WTC11 (cell line): Measurements from ENCODE around the gene TERT. TPM values are rescaled to one million over a fixed set of nuclear protein-coding genes. Genes with fewer than 3 reads are reported as not detected.

ENCODE experiments used
- JAZF1 ChIP-seq: fragments of 250-450 bp; sonication (Bioruptor Pico); IDR thresholded peaks from 2 replicates; pipeline ENCODE4 v1.9.0; 2021; ENCODE audit warnings: moderate library complexity, mild to moderate bottlenecking, inconsistent platforms
- microRNA-seq: library from miRNA; unstranded; fragments of <30 nt; microRNA quantifications from one replicate; pipeline ENCODE4 v1.2.0, GENCODE V29; 2022; ENCODE audit warnings: borderline number of aligned reads
- total RNA-seq: library from RNA; stranded (reverse); gene quantifications from 3 replicates; pipeline ENCODE4 v1.2.3, GENCODE V29; 2021
- TF ChIP-seq, protein P1 (sequence below): fragments of 250-450 bp; sonication (Bioruptor Pico); IDR thresholded peaks from 2 replicates; pipeline ENCODE4 v1.9.0; 2021; ENCODE audit warnings: mild to moderate bottlenecking
- TF ChIP-seq, protein P2 (sequence below): sonication (generic); formaldehyde crosslinking; IDR thresholded peaks from 2 replicates; pipeline ENCODE4 v1.8.0; 2023; ENCODE audit warnings: missing genetic modification reagents
- TF ChIP-seq, protein P3 (sequence below): sonication (generic); formaldehyde crosslinking; IDR thresholded peaks from 2 replicates; pipeline ENCODE4 v1.8.1; 2022; ENCODE audit warnings: low read depth, missing genetic modification reagents, borderline replicate concordance

Gene TERT
- total RNA-seq, 1 experiment from 2014 or later = 42.9 TPM

DNA sequence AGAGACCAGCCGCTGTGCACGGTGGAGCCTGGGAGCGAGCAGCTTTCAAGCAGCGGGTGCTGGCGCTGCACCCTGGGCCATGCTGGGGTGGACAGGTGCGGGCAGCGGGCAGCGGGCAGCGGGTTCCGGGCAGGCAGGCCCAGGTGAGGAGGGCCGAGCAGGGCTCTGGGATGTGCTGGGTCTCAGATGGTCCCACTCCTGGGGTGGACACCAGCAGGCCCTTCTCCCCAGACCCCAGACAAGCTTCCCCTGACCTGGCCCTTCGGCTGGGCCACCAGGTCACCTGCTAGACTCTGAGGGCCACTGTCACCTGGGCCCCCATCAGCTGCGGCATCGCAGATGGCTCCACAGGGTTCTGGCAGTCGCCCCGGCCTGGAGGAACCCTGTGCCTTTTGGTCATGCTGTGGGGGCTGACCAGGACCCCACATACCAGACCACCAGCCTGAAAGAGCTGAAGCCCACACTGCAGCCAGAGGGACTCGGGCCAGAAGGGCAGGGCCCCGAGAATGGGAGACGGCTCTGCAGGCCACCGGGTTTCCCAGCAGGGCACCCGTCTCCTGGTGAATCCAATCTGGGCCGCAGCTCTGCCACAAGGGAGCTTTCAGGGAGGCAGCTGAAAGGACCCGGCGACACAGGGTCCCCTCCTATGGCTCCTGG, 91.4 kb downstream of the TERT start (continued):
- no peak for TF ChIP-seq JAZF1 (CRISPR knock-in tag)
- TF ChIP-seq, protein P1, sequence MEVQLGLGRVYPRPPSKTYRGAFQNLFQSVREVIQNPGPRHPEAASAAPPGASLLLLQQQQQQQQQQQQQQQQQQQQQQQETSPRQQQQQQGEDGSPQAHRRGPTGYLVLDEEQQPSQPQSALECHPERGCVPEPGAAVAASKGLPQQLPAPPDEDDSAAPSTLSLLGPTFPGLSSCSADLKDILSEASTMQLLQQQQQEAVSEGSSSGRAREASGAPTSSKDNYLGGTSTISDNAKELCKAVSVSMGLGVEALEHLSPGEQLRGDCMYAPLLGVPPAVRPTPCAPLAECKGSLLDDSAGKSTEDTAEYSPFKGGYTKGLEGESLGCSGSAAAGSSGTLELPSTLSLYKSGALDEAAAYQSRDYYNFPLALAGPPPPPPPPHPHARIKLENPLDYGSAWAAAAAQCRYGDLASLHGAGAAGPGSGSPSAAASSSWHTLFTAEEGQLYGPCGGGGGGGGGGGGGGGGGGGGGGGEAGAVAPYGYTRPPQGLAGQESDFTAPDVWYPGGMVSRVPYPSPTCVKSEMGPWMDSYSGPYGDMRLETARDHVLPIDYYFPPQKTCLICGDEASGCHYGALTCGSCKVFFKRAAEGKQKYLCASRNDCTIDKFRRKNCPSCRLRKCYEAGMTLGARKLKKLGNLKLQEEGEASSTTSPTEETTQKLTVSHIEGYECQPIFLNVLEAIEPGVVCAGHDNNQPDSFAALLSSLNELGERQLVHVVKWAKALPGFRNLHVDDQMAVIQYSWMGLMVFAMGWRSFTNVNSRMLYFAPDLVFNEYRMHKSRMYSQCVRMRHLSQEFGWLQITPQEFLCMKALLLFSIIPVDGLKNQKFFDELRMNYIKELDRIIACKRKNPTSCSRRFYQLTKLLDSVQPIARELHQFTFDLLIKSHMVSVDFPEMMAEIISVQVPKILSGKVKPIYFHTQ (CRISPR knock-in tag) = no peak
- TF ChIP-seq, protein P2, sequence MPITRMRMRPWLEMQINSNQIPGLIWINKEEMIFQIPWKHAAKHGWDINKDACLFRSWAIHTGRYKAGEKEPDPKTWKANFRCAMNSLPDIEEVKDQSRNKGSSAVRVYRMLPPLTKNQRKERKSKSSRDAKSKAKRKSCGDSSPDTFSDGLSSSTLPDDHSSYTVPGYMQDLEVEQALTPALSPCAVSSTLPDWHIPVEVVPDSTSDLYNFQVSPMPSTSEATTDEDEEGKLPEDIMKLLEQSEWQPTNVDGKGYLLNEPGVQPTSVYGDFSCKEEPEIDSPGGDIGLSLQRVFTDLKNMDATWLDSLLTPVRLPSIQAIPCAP (CRISPR knock-in tag) = no peak
- TF ChIP-seq, protein P3, sequence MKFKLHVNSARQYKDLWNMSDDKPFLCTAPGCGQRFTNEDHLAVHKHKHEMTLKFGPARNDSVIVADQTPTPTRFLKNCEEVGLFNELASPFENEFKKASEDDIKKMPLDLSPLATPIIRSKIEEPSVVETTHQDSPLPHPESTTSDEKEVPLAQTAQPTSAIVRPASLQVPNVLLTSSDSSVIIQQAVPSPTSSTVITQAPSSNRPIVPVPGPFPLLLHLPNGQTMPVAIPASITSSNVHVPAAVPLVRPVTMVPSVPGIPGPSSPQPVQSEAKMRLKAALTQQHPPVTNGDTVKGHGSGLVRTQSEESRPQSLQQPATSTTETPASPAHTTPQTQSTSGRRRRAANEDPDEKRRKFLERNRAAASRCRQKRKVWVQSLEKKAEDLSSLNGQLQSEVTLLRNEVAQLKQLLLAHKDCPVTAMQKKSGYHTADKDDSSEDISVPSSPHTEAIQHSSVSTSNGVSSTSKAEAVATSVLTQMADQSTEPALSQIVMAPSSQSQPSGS (CRISPR knock-in tag) = no peak

Small RNA genes within 50 kb of the gene (microRNA-seq; reads per million reads assigned to microRNA genes)
- not detected for gene MIR4457

Other genes with a start within 250 kb of the TERT start
- gene SLC12A7, start 183.0 kb downstream of the TERT start, total RNA-seq = 28.1 to 29.9 TPM (median 29.9 TPM) in 3 replicates
- 0.04 to 0.05 TPM in 2 of 3 replicates, not detected in the other for gene SLC6A19, start 93.5 kb downstream of the TERT start, total RNA-seq
- not detected in 3 replicates for gene SLC6A18, start 69.7 kb downstream of the TERT start, total RNA-seq
- 73.4 to 92.8 TPM (median 73.8 TPM) in 3 replicates for gene CLPTM1L, start 50.0 kb upstream of the TERT start, total RNA-seq
- 0.53 to 0.74 TPM (median 0.64 TPM) in 3 replicates for gene SLC6A3, start 150.4 kb upstream of the TERT start, total RNA-seq
- 206 to 215 TPM (median 210 TPM) in 3 replicates for gene LPCAT1, start 228.9 kb upstream of the TERT start, total RNA-seq